ENCODE measurements around the gene DYRK1B.
"Not testable (repeated sequence)": the region's sequence is repeated elsewhere in the genome, so short reads cannot be mapped to it uniquely, and the experiment has no call there.

Gene DYRK1B

GRCh38 chr19:39833464-39834286 lies at the start of gene DYRK1B:
TSS of gene DYRK1B (minus strand) at chr19:39834162. CDS start at chr19:39831867, 2,295 bp downstream.
- peak; percentile 99 for DNase-seq

GRCh38 chr19:39882645-39883044 lies 48.7 kb upstream of the DYRK1B start:
- not testable (repeated sequence) for DNase-seq

GRCh38 chr19:39881495-39882110 lies 47.6 kb upstream of the DYRK1B start:
- DNase-seq = peak; percentile 31

- not testable (repeated sequence) for DNase-seq
These were observed 46.3 kb upstream of the DYRK1B start for GRCh38 chr19:39880241-39880640.

- DNase-seq = not testable (repeated sequence)
These were observed 45.8 kb upstream of the DYRK1B start for GRCh38 chr19:39879796-39880195.

GRCh38 chr19:39878866-39879265 lies 44.9 kb upstream of the DYRK1B start:
- not testable (repeated sequence) for DNase-seq

GRCh38 chr19:39878398-39878797 lies 44.4 kb upstream of the DYRK1B start:
- DNase-seq = no peak

- not testable (repeated sequence) for DNase-seq
These were observed 44.0 kb upstream of the DYRK1B start for GRCh38 chr19:39877982-39878381.

- DNase-seq = peak; percentile 39
These were observed 43.5 kb upstream of the DYRK1B start for GRCh38 chr19:39877488-39877887.

- not testable (repeated sequence) for DNase-seq
These were observed 42.5 kb upstream of the DYRK1B start for GRCh38 chr19:39876486-39876885.

GRCh38 chr19:39875401-39875864 lies 41.5 kb upstream of the DYRK1B start:
- DNase-seq = not testable (repeated sequence)

GRCh38 chr19:39874404-39874803 lies 40.4 kb upstream of the DYRK1B start:
- DNase-seq = no peak

- no peak for DNase-seq
These were observed 39.4 kb upstream of the DYRK1B start for GRCh38 chr19:39873385-39873784.

GRCh38 chr19:39871886-39872866 lies 38.2 kb upstream of the DYRK1B start:
- no peak for DNase-seq

- no peak for DNase-seq
These were observed 37.4 kb upstream of the DYRK1B start for GRCh38 chr19:39871362-39871761.

GRCh38 chr19:39870171-39870971 lies 36.4 kb upstream of the DYRK1B start:
- DNase-seq = no peak

GRCh38 chr19:39867952-39868351 lies 34.0 kb upstream of the DYRK1B start:
- DNase-seq = no peak

- DNase-seq = no peak
These were observed 33.2 kb upstream of the DYRK1B start for GRCh38 chr19:39867133-39867532.

- no peak for DNase-seq
These were observed 32.0 kb upstream of the DYRK1B start for GRCh38 chr19:39865953-39866352.

- DNase-seq = no peak
These were observed 31.2 kb upstream of the DYRK1B start for GRCh38 chr19:39865186-39865585.

- DNase-seq = no peak
These were observed 30.2 kb upstream of the DYRK1B start for GRCh38 chr19:39864118-39864517.

GRCh38 chr19:39858541-39858940 lies 24.6 kb upstream of the DYRK1B start:
- no peak for DNase-seq
